Natural killer cell (primary cell): ENCODE measurements around the gene SLC7A7. TPM values are rescaled to one million over a fixed set of nuclear protein-coding genes. Genes with fewer than 3 reads are reported as not detected.

ENCODE experiments used
- ATAC-seq, 3 donors: fragments of 150-1000 bp in 2 of 3; fragments of 200-7000 bp in 1 of 3; cut with Tn5 transposase; 1 replicate in 1 of 3; 2 replicates in 2 of 3; pipeline ENCODE4 v1.10.0; 2021; ENCODE audit warnings: mild to moderate bottlenecking in 2 of 3, moderate library complexity in 2 of 3
- DNase-seq, 2 donors: peaks; one replicate each; pipeline versions ENCODE4 v3.0.0 to v3.0.0-alpha.2; 2013 to 2021; ENCODE audit warnings: mixed read lengths in 1 of 2
- H3K27ac ChIP-seq: one replicate; pipeline ENCODE4 v1.5.1; 2013; ENCODE audit warnings: mild to moderate bottlenecking, low read length
- H3K27me3 ChIP-seq: one replicate; pipeline ENCODE4 v1.6.1; 2013; ENCODE audit warnings: low read length; ENCODE audit not compliant: control insufficient read depth, insufficient read depth
- H3K36me3 ChIP-seq: one replicate; pipeline ENCODE4 v1.6.1; 2013; ENCODE audit warnings: low read length; ENCODE audit not compliant: control insufficient read depth, insufficient read depth
- H3K4me1 ChIP-seq: one replicate; pipeline ENCODE4 v1.6.1; 2013; ENCODE audit warnings: low read length; ENCODE audit not compliant: control insufficient read depth, insufficient read depth
- H3K4me3 ChIP-seq: one replicate; pipeline ENCODE4 v1.5.1; 2013; ENCODE audit warnings: low read length
- H3K9me3 ChIP-seq: one replicate; pipeline ENCODE4 v1.6.1; 2013; ENCODE audit warnings: low read length; ENCODE audit not compliant: control insufficient read depth, insufficient read depth
- H3K27ac Mint-ChIP-seq, 2 donors: one replicate each; pipeline ENCODE4 v1.8.0; 2022; ENCODE audit warnings: mild to moderate bottlenecking in 2 of 2, mixed read lengths in 2 of 2, moderate library complexity in 1 of 2
- H3K27me3 Mint-ChIP-seq, 2 donors: one replicate each; pipeline ENCODE4 v1.8.0; 2022; ENCODE audit warnings: low read depth in 2 of 2, mixed read lengths in 2 of 2
- H3K36me3 Mint-ChIP-seq: one replicate; pipeline ENCODE4 v1.8.0; 2022; ENCODE audit warnings: mixed read lengths
- H3K4me1 Mint-ChIP-seq, 2 donors: one replicate each; pipeline ENCODE4 v1.8.0; 2022; ENCODE audit warnings: mixed read lengths in 2 of 2
- H3K4me3 Mint-ChIP-seq: one replicate; pipeline ENCODE4 v1.8.0; 2022; ENCODE audit warnings: mild to moderate bottlenecking, moderate library complexity, mixed read lengths
- H3K9me3 Mint-ChIP-seq, 2 donors: one replicate each; pipeline ENCODE4 v1.8.0; 2022; ENCODE audit warnings: mixed read lengths in 2 of 2
- WGBS: methylation state at CpG from one replicate; pipeline ENCODE4 v1.1.7; 2013; ENCODE audit warnings: missing lambda C conversion rate; ENCODE audit not compliant: insufficient coverage; 5-methylcytosine and 5-hydroxymethylcytosine counted together
- intact Hi-C: fragments of 100-400 bp; cut with micrococcal nuclease; formaldehyde crosslinking; loops from one replicate; pipeline ENCODE4 v1.14.2; 2022
- total RNA-seq, 4 donors: library from RNA; stranded (reverse); fragments of 120-200 nt in 1 of 4; gene quantifications; one replicate each; pipeline versions ENCODE4 v1.2.3 to v1.2.4, GENCODE V29; 2013 to 2022
- TF ChIP-seq, protein P1 (sequence below): fragments of 200-600 bp; IDR thresholded peaks from one replicate; pipeline ENCODE4 v1.8.0; 2022; ENCODE audit warnings: antibody characterized with exemption

Gene SLC7A7
- total RNA-seq, 3 donors from 2014 or later (not counting 1 experiment from before 2014, with no cell fraction given) = 4.3 to 16.8 (median 9.6) TPM

DNA sequence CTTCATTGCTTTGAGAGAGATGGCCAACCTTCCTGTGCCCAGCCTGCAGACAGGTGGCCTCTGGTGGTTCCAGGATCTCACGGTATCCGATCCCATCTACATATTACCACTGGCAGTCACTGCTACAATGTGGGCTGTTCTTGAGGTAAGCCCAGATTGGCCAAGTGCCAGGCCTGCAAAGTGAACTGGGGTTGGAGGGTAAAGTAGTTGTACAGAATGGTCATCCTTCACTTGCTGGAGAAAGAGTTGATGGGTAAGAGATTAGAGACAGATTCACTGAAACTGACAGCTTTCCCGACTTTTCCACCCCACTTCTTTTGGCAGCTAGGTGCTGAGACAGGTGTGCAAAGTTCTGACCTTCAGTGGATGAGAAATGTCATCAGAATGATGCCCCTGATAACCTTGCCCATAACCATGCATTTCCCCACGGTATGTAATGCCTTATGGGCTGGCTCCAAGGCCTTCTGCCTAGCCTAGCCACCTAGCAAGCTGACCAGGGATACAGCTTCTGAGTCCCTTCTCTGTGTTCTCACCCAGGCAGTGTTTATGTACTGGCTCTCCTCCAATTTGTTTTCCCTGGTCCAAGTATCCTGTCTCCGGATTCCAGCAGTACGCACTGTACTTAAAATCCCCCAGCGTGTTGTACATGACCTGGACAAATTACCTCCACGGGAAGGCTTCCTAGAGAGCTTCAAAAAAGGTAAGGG lies 44.6 kb downstream of the SLC7A7 start:
- peaks cover 39% of the 10 kb centered on the region for H3K36me3 ChIP-seq
- H3K27ac Mint-ChIP-seq = no peak overlapping the region
- WGBS = over 99% methylated on average over 8 of the region's 8 CpGs

DNA sequence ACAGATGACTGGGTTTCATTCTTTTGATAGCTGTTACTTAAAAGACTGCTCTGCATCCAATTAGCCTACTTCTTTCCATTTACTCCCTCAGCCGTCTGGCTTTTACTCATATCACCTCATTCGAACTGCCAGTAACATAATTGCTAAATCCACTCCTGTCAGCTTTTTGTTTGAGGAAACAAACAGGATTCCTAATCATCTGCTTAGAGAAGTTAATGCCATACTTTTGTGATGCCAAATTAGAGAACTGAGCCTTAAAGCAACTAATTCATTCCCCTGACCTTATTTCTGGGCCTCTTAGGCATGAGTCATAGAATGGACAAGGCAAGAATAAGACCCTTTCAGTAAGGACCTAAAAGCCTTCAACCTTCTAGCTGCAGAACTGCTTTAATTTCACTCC lies 45.9 kb downstream of the SLC7A7 start:
- Mint-ChIP-seq H3K4me3 (peak overlapping the region; percentile 36), H3K36me3 (peaks cover 18% of the 10 kb centered on the region), H3K27ac (no peak overlapping the region), H3K9me3 (no peaks in the 10 kb centered on the region), H3K27me3 (no peaks in the 10 kb centered on the region), H3K4me1 (peaks cover 35 to 36% of the 10 kb centered on the region in 2 donors)
- Histone ChIP-seq H3K27ac (no peak overlapping the region), H3K9me3 (no peaks in the 10 kb centered on the region), H3K4me3 (no peak overlapping the region), H3K4me1 (peaks cover 14% of the 10 kb centered on the region), H3K27me3 (no peaks in the 10 kb centered on the region), H3K36me3 (peaks cover 39% of the 10 kb centered on the region)
- WGBS = 98% methylated on average over 2 of the region's 2 CpGs
- intact Hi-C loops = loop anchor here (5.0 kb wide), 1 partner anchor 103 kb away; the partner anchor contains the start of gene LRP10
- DNase-seq (no peak), ATAC-seq (no peak)
- TF ChIP-seq, protein P1, sequence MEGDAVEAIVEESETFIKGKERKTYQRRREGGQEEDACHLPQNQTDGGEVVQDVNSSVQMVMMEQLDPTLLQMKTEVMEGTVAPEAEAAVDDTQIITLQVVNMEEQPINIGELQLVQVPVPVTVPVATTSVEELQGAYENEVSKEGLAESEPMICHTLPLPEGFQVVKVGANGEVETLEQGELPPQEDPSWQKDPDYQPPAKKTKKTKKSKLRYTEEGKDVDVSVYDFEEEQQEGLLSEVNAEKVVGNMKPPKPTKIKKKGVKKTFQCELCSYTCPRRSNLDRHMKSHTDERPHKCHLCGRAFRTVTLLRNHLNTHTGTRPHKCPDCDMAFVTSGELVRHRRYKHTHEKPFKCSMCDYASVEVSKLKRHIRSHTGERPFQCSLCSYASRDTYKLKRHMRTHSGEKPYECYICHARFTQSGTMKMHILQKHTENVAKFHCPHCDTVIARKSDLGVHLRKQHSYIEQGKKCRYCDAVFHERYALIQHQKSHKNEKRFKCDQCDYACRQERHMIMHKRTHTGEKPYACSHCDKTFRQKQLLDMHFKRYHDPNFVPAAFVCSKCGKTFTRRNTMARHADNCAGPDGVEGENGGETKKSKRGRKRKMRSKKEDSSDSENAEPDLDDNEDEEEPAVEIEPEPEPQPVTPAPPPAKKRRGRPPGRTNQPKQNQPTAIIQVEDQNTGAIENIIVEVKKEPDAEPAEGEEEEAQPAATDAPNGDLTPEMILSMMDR = no peak

More for the DNA sequence above, 44.6 kb downstream of the SLC7A7 start:
- peaks cover 14% of the 10 kb centered on the region for H3K4me1 ChIP-seq
- intact Hi-C loops = no loop called here
- no peaks in the 10 kb centered on the region for H3K27me3 ChIP-seq
- ATAC-seq = no peak
- DNase-seq = no peak
- no peaks in the 10 kb centered on the region for H3K27me3 Mint-ChIP-seq
- H3K4me3 Mint-ChIP-seq = no peak overlapping the region
- H3K9me3 Mint-ChIP-seq = no peaks in the 10 kb centered on the region
- no peaks in the 10 kb centered on the region for H3K9me3 ChIP-seq
- H3K4me1 Mint-ChIP-seq = peaks cover 35 to 36% of the 10 kb centered on the region in 2 donors
- no peak overlapping the region for H3K27ac ChIP-seq
- no peak overlapping the region for H3K4me3 ChIP-seq
- peaks cover 18% of the 10 kb centered on the region for H3K36me3 Mint-ChIP-seq
- TF ChIP-seq, protein P1 = no peak

DNA sequence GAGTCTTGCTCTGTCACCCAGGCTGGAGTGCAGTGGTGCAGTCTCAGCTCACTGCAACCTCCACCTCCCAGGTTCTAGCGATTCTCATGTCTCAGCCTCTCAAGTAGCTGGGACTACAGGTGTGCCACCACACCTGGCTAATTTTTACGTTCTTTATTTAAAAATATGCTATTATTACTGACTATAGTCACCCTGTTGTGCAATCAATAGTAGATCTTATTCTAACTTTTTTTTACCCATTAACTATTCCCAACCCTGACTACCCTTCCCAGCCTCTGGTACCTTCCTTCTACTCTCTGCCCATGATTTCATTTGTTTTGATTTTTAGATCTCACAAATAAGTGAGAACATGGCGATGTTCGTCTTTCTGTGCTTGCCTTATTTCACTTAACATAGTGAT lies 46.3 kb downstream of the SLC7A7 start:
- Histone ChIP-seq H3K27me3 (no peaks in the 10 kb centered on the region), H3K4me3 (no peak overlapping the region), H3K27ac (no peak overlapping the region), H3K9me3 (no peaks in the 10 kb centered on the region), H3K4me1 (peaks cover 14% of the 10 kb centered on the region), H3K36me3 (peaks cover 39% of the 10 kb centered on the region)
- no peak overlapping the region for H3K27ac Mint-ChIP-seq
- H3K36me3 Mint-ChIP-seq = peaks cover 18% of the 10 kb centered on the region
- intact Hi-C loops = loop anchor here (5.0 kb wide), 1 partner anchor 103 kb away; the partner anchor contains the start of gene LRP10
- H3K4me3 Mint-ChIP-seq = peak overlapping the region; percentile 43
- WGBS = 97% methylated on average over 4 of the region's 4 CpGs
- TF ChIP-seq, protein P1 = no peak
- H3K27me3 Mint-ChIP-seq = no peaks in the 10 kb centered on the region
- peaks cover 35 to 36% of the 10 kb centered on the region in 2 donors for H3K4me1 Mint-ChIP-seq
- DNase-seq (no peak), ATAC-seq (no peak)
- no peaks in the 10 kb centered on the region for H3K9me3 Mint-ChIP-seq
